GM19438 (cell line): ENCODE measurements around the gene CAPN14.

Source experiments
- ATAC-seq: cut with Tn5 transposase; IDR thresholded peaks from one replicate; pipeline ENCODE4 v1.9.1; 2021; ENCODE audit warnings: low read depth; ENCODE audit not compliant: unreplicated experiment

The CAPN14 gene, protein sequence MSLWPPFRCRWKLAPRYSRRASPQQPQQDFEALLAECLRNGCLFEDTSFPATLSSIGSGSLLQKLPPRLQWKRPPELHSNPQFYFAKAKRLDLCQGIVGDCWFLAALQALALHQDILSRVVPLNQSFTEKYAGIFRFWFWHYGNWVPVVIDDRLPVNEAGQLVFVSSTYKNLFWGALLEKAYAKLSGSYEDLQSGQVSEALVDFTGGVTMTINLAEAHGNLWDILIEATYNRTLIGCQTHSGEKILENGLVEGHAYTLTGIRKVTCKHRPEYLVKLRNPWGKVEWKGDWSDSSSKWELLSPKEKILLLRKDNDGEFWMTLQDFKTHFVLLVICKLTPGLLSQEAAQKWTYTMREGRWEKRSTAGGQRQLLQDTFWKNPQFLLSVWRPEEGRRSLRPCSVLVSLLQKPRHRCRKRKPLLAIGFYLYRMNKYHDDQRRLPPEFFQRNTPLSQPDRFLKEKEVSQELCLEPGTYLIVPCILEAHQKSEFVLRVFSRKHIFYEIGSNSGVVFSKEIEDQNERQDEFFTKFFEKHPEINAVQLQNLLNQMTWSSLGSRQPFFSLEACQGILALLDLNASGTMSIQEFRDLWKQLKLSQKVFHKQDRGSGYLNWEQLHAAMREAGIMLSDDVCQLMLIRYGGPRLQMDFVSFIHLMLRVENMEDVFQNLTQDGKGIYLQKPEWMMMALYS

DNA sequence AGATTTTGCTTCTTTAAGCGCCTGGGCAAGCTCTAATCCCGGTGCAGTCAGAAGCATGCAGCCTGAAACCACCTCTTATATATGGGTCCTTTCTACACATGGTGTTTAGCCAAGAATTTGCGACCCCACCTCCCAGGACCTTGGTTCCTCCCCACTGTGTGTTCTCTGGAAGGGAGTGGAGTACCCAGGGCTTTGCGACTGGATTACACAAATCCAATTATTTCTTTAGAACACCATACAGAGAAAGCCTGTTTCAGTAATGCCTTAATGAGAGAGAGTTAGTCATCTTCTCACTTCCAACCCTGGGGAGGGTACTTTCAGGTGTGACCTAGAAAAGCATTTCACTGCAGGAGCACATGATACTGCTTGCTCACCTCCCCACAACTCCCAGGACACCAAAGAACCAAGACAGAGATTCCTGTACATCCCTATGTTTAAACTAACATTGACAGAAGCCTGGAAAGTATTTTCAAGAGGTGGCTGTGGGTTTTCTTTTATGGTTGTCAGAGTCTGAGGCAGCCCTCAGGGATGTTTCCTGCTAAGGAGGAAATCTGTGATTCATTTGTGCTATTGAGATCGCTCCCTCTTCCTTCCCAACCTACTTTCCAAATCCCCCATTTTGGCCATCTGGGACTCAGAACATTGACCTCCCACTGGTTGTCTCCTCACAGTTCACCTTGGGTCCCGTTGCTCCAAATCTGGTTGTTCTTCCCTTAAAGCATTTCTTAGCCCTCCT lies at the start of gene CAPN14:
Gene CAPN14 (minus strand): TSS at position 51 of the 736 bp plus-strand sequence. CDS start 12,068 bp downstream, outside the sequence.
- no peak for ATAC-seq

DNA sequence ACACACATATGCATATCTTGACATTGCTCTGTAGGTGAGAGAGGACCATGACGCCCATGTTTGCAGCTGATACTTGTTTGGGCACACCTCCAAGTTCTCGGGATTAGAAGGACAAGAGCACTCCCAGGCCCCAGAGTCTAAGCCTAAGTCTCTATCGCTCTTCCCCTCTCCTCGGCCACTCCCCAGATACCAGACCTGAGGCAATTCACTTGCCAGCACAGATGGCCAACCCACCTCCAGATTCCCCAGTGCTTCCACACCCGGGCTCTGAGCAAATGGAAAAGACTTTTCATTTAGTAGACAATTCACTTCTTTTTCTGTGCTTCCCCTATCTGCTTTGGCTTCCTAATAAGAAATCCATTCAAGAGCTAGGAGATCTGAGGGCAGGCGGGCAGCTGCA lies 49.5 kb upstream of the CAPN14 start:
- ATAC-seq: no peak

DNA sequence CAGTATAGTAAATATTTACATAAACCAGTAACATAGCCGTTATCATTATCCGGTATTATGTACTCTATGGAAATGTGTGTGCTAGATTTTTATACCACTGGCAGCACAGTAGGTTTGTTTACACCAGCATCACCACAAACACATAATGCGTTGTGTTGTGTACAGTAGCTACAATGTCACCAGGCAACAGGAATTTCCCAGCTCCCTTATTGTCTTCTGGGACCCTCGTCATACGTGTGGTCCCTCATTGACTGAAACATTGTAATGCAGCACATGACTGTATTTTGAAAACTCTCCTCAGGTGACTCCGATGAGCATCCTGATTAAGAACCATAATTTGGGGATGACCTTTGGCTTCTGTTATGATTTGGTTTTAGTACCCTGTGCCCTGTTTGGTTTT lies 47.9 kb upstream of the CAPN14 start:
- ATAC-seq: no peak

DNA sequence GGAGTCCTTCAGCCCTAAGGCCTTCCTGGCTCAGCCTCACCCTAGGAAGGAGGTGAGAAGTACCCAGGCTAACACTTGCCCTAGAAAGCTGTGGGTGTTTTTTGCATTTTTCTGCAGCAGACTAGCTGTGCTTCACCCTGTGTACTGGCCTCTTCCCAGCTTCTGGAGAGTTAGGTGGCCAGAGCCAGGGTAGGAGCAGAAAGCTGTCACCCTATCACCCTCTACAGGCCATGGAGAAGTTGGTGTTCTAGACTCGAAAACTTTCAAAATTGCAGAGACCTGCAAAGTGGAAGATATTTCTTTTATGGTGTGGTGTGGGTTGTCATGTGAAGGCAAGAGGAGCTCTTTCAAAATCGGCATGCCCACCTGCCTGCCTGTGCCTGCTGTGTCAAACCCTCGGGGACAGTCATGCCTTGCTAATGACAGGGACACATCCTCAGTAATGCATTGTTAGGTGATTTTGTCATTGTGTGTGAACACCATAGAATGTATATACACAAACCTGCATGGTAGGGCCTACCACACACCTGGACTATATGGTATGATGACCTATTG lies 46.4 kb upstream of the CAPN14 start:
- no peak for ATAC-seq

DNA sequence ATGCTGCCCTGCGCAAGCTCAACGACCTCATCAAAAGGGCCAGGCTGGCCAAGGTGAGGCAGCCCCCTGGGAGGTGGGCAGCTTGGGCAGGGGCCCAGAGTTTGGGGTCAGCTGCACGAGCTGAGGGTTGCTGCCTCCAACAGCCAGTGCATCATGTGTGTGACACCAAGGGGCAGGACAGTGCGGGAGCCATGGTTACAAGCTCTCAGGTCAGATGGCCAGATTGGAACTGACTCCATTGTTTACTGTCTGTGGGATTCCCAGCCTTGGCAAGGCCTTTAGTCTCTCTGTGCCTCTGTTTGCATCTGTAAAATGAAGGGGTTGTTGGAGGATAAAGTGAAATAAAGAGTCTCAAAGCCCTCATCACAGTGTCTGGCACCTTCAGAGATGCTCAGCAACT lies 43.6 kb upstream of the CAPN14 start:
- no peak for ATAC-seq

DNA sequence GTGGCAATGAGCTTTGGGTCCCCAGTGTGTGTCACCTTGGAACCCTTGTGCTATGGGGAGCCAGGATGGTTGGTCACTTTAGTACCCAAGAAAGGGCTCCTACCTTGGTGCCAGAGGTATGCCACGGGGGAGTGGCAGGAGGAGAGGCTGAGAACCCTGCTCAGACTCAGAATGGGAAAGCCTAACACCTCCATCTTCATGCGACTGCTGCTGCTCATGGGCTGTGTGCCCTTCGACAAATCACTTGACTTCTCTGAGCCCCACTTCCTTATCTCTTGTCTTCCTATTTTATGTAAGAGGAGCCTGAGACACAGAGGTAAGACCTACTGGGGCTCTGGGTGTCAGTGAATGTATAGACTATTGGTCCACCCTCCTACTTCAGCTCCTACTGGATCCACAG lies 41.8 kb upstream of the CAPN14 start:
- no peak for ATAC-seq

DNA sequence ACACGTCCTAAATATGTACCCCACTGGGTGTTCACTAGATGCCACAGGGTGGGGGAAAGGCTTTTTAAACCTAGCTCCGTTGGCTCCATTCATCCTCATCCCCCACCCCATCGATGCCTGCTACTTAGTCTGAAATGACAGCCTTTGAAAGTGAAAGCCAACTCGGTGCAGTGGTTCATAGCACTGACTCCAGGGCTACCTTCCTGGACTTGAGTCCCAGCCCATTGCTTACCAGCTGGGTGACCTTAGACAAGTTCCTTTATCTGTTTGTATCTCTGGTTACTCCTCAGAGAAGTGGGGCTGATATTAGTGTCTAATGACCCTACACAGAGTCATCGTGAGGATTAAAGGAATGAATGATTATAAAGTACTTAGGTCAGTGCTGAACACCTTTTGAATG lies 41.0 kb upstream of the CAPN14 start:
- no peak for ATAC-seq

DNA sequence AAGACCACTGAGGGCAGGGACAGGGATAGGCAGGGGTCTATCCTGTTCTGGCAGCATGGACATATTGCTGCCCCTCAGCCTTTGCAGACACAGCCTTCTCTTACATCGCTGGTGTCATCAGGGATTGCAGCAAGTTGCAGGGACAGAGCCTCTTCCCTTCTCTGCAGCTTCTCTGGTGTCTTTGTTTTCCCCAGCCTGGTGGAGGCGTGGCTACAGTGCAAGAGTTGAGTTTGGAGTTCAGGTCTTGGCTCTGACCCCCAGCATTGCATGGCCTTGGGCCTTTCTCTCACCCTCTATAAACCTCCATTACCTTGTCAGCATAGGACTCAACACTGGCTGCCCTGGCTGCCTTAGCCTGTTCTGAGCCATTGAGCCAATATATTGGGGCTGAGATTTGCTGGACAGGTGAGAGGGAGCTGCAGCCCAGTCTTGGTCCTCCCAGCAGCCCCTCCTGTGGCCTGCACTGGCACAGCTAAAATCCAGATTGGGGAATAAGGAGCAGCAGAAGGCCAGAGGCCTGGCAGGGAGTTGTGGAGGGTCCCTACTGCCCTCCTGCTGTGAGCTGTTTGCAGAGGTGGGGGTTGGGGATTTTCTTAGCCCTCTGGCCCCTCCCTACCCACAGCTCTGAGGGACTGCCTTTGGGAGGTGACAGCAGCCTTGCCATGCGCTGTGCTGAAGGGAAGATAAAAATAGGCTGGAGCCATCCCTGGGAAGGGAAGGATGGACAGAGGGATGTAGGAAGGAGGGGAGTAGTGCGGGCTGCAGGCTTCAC lies 39.5 kb upstream of the CAPN14 start:
- peak; percentile 7 for ATAC-seq

DNA sequence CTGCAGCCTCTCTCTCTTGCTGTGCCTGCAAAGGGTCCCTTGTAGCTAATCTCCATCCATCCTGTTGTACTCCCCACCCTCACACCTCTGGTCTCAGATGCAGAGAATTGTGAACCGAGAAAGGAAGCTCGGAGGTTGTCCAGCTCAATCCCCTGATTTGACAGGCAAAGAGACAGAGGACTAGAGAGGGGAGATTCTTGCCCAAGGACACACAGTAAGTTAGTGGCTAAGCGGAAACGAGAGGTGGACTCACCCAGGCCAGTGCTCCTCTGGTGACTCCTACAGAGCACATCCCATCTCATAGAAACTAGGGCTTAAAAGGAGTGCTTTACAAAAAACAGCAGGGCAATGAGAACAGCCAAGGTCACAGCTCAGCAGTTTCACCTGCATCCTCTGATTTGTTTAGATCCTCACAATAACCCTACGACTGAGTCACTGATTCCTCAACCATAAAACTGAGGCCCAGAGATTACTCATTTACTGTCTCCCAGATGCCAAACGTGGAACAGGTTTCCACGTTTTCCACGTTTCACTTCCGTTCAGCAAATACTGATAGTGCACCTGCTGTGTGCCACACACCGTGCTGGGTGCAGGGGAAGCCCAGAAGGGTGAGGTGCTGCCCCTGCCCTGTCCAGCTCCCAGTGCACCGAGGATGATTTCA lies 38.7 kb upstream of the CAPN14 start:
- peak; percentile 63 for ATAC-seq

DNA sequence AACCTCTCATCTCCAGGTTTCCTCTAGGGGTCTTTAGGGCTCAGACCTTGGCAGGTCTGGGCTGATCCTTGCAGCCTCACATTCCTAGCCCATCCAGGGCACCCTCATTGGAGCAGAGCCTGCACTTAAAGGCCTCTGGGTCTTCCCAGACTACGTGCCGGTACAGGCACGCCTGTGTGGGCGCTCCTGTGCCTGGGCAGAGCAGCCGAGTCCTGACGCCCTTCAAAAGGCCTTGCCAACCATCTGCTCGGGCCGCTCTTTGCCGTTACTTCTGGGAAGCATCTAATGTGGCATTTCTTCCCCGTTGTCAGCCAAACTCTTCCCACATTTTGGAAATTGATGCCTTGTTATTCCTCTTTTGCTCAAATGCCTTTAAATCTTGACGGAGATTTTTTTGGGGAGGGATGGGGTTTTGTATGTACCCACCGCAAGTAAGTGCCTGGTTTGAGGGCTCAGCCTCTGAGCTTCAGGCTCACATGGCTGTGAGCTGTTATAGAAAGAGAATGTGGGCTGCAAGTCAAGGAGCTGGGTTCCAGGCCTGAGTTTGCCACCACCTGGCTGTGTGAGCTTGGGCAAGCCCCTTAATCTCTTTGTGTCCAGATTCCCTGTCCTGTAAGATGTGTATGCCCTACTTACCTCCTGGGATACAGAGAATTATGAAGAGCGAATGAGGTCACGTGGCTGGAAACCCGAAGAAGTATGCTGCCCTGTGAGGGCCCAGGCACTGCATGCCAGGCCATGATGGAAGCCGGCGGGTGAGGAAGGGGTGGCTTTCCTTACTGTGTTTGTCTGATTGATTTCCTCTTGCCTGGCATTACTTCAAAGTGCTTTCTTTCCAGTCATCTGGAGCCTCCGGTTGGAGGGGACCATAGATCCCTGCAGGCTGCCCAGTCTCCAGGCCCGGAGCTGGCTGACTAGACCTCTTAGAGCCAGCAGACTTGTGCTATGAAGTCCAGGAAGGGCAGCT lies 37.2 kb upstream of the CAPN14 start:
- no peak for ATAC-seq

DNA sequence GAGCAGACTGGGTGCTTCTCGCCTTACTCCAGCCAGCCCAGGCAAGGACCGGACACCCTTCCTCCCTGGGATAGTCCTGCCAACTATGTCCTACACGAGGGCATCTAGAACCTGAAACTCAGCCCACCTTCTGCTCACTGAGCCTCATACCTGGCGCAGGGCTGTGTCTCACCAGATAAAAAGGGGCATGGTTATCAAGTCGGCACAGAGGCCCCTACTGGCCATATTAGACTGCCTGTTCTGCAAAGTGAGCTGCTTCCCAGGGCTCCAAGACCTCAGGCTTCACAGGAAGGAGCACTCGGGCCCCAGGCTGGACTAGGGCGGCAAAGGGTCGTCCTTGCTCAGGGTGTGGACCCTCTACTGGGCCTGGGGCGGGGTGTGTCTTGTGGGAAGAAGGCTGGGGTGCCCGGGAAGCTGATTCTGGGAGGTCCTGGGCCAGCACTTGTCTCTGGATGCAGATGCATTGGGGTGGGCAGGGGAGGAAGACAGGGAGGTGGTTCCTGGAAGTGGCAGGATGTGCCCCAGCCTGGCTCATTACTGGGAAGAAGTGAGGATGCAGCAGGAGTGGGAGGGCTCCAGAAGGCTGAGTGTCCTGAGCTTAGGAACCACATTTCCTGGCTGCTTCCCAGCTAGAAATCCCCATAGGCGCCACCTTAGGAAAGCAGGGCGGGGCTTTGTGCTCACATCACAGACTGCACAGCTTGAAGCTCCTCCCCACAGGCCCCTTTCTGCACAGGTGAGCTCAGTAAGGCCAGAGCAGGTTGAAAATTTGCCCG lies 36.2 kb upstream of the CAPN14 start:
- no peak for ATAC-seq

DNA sequence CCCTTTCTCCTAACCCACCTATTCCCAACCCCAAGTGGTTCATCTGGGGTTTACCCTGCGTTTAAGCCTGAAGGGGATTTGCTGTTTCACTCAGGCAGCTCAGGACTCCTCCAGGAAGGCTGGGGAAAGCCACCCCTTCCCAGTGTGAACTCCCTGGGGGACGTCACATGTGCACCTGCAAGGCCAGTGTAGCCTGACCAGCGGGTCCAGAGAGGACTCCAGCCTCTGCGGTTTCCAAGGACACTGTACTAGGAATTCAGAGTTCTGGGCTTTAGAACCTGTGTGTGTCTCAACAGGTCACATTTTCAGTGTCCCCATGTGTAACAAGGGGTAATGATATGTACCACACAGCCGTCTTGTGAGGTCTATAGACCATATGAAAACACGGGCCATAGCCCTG lies 34.5 kb upstream of the CAPN14 start:
- ATAC-seq: no peak

DNA sequence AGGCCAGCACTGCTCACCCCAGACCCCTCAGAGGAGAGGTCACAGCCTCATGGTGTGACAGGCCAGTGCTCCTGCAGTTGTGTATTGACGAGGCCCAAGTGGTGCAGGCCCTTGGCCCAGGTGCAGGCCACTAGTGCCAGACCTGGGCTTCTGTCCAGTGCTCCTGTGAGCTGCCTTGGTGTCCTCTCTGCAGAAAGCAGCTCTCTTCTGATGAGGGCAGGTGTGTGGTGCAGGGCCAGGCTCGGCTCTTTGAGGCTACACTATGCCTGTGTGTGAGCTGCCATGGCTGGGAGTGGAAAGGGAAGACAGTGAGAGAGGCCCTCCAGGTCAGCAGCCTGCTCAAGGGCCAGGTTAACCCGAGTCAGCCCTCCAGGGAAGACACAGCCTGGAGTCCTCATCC lies 33.7 kb upstream of the CAPN14 start:
- no peak for ATAC-seq

DNA sequence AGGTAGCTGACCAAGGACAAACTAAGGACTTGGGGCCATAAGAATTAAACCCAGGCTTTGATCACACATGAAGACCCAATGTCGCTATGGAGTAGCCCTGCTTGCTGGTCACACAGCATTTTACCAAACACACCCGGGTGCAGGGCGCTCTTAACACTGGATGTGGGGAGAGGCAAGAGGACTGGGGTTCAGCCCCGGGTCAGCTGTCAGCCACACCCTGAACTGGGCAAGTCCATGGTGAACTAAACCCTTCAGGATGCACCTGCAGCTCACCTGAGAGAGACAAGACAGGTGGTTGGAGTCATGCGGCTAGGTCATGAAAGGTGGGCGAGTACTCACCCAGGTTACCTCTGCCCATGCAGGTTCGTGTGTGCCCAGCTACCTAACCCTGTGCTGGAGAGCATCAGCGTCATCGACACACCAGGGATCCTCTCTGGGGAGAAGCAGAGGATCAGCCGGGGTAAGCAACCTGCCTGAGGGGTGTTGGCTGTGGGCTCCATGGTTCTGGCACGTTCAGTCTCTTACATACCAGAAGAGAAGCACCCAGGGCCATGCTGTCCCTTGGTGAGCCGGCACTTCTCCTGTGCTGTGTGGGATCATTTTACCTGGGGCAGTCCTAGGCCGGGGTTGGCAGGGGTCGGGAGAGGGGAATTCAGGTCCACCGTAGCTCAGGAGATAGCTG lies 31.8 kb upstream of the CAPN14 start:
- no peak for ATAC-seq

DNA sequence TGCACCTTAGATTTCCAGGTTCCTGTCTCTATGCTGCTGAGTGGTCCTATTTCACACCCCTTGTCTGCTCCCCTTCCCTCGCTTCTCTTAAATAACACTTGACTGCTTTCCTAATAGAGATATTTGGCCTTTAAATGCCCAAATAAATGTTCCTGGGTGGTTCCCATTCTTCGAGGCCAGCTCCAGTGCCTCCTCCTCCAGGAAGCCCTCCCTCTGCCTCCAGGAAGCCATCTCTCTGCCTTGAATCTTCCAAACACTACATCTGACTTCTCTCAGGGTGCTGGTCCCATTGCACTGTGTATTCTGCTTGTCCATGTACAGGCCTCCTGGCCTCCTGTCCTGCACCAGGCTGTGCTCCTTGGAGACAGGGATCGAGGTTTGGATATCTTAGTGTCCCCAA lies 30.8 kb upstream of the CAPN14 start:
- ATAC-seq: no peak

DNA sequence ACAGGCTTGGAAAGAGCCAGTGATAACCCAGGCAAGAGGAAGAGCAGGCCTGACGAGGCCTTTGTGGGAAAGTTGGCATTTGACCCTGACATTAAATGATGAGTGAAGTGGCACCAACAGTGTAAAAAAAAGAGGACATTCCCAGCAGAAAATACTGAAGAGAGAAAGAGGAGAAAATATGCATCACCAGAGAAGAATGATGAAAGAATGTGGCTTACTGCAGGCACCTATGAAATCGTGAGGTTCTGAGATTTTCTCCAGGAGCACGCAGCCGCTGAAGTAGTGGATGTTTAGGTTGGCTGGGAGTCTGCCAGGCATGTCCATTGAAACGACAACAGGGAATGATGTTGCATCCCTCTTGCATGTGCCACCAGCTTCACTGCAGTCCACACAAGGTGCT lies 30.4 kb upstream of the CAPN14 start:
- ATAC-seq: no peak

DNA sequence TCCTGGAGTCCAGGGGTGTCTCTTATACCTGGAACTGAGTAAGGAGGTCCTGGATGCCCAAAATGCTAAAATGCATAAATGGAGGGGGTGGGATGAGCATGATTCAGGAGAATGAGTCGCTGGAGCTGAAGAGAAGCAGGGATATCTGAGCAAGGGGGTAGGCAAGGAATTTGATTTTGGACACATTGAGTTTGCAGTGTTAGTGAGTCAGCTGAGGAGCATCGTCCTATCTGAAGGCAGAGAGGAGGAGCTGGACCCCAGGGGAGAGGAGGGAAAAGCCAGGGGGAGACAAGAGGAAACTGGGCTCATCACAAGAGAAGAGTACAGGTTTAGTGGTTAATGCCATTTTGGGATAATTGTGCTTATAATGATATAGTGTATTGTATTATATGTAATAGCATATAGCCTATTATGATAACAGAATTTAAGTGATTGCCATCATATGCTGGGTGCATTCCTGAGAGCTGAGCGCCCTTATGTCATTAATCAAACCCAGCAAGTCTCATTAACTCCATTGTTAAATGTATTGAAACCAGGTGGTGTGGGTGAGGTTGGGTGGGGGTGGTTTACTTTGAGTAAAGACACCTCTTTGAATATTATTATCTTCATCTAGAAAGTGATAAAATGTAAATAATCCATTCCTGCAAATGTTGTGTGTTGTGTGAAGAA lies 29.0 kb upstream of the CAPN14 start:
- no peak for ATAC-seq
